DND-41 (cell line): Measurements from ENCODE around the gene BMP7.

Experiments
- ATAC-seq: fragments of 200-7000 bp; cut with Tn5 transposase; 3 replicates; pipeline ENCODE4 v1.9.1; 2021; ENCODE audit warnings: low read depth; ENCODE audit not compliant: insufficient read depth
- DNase-seq: peaks from one replicate; pipeline ENCODE4 v3.0.0-alpha.2; 2020
- H2AFZ ChIP-seq: 2 replicates; pipeline ENCODE4 v1.6.0; 2012; ENCODE audit warnings: low read depth, low read length
- H3K27ac ChIP-seq: 2 replicates; pipeline ENCODE4 v1.5.1; 2012; ENCODE audit warnings: low read length, inconsistent platforms
- H3K27me3 ChIP-seq: fragments of 200-600 bp; sonication (generic); 2 replicates; pipeline ENCODE4 v1.6.0; 2012; ENCODE audit warnings: low read length, mild to moderate bottlenecking, inconsistent platforms; ENCODE audit not compliant: insufficient read depth, poor library complexity
- H3K36me3 ChIP-seq: 2 replicates; pipeline ENCODE4 v1.5.1; 2012; ENCODE audit warnings: low read length, inconsistent platforms; ENCODE audit not compliant: insufficient read depth
- H3K4me1 ChIP-seq: 2 replicates; pipeline ENCODE4 v1.5.1; 2012; ENCODE audit warnings: mild to moderate bottlenecking, low read length; ENCODE audit not compliant: insufficient read depth
- H3K4me2 ChIP-seq: 2 replicates; pipeline ENCODE4 v1.6.0; 2012; ENCODE audit warnings: mild to moderate bottlenecking, moderate library complexity, low read length, inconsistent platforms; ENCODE audit not compliant: insufficient read depth
- H3K4me3 ChIP-seq, 2 experiments: fragments of 200-600 bp in 1 of 2; shearing (Covaris generic) in 1 of 2; 2 replicates each; pipeline ENCODE4 v1.5.1; 2012 to 2016; ENCODE audit warnings: inconsistent platforms in 2 of 2, low read length in 2 of 2, mild to moderate bottlenecking in 2 of 2, low read depth in 1 of 2, moderate library complexity in 1 of 2
- H3K79me2 ChIP-seq: 2 replicates; pipeline ENCODE4 v1.6.0; 2012; ENCODE audit warnings: low read length, inconsistent platforms; ENCODE audit not compliant: insufficient read depth
- H3K9ac ChIP-seq: 2 replicates; pipeline ENCODE4 v1.6.0; 2012; ENCODE audit warnings: low read depth, mild to moderate bottlenecking, inconsistent platforms, low read length, moderate library complexity
- H3K9me3 ChIP-seq: 2 replicates; pipeline ENCODE4 v1.5.1; 2012; ENCODE audit warnings: low read length, moderate library complexity, mild to moderate bottlenecking, inconsistent platforms; ENCODE audit not compliant: insufficient read depth, severe bottlenecking
- H4K20me1 ChIP-seq: 2 replicates; pipeline ENCODE4 v1.6.0; 2012; ENCODE audit warnings: low read length; ENCODE audit not compliant: insufficient read depth
- EZH2 ChIP-seq: IDR thresholded peaks from 3 replicates; pipeline ENCODE4 v1.6.1; 2012; ENCODE audit warnings: borderline replicate concordance, low read depth, mild to moderate bottlenecking, moderate library complexity, low read length, inconsistent platforms; ENCODE audit not compliant: severe bottlenecking
- TF ChIP-seq, protein P1 (sequence below): IDR thresholded peaks from 2 replicates; pipeline ENCODE4 v1.5.1; 2012; ENCODE audit warnings: borderline replicate concordance, low read length, moderate library complexity, mild to moderate bottlenecking; ENCODE audit not compliant: poor library complexity, severe bottlenecking; ENCODE audit errors: extremely low read depth

The BMP7 gene

DNA sequence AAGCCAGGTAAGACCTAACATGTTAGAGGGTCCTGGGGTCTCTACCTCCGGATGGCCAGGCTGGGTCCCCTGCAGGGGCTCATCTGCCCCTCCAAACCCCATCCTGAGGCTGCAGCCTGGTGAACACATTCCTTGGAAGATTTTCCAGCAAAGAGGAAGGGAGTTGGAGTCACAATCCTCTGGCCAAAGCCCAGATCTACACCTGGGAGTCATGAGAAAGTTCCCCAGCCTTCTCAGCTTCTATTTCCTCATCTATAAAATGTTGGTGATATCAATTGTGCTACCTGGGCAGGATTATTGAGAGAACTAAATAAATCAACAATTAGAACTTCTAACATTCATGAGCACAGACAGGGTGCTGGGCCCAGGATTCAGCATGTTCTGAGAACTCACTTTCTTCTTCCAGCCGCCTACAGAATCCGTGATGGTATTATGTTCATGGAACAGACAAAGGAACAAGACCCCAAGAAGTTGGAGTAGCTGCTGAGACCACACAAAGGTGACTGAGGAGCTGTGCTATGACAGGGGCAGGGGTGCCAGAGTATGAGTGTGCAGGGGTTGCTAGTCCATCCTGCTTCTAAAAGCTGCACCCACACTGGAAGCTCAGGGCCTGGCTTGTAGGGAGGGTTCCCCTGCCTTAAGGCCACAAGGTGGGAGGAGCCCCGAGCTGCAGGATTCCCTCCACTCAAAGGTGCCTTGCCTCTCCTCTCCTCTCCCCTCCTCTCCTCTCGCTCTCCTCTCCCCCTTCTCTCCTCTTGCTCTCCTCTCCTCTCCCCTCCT lies 68.9 kb downstream of the BMP7 start:
- H3K9me3 ChIP-seq = no peaks in the 10 kb centered on the region
- H2AFZ ChIP-seq = no peak overlapping the region
- TF ChIP-seq, protein P1, sequence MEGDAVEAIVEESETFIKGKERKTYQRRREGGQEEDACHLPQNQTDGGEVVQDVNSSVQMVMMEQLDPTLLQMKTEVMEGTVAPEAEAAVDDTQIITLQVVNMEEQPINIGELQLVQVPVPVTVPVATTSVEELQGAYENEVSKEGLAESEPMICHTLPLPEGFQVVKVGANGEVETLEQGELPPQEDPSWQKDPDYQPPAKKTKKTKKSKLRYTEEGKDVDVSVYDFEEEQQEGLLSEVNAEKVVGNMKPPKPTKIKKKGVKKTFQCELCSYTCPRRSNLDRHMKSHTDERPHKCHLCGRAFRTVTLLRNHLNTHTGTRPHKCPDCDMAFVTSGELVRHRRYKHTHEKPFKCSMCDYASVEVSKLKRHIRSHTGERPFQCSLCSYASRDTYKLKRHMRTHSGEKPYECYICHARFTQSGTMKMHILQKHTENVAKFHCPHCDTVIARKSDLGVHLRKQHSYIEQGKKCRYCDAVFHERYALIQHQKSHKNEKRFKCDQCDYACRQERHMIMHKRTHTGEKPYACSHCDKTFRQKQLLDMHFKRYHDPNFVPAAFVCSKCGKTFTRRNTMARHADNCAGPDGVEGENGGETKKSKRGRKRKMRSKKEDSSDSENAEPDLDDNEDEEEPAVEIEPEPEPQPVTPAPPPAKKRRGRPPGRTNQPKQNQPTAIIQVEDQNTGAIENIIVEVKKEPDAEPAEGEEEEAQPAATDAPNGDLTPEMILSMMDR = no peak
- TF ChIP-seq EZH2 = no peak
- 0 out of 2 replicates have a peak, but pooled peaks cover 2% of the 10 kb centered on the region for H4K20me1 ChIP-seq
- H3K27ac ChIP-seq = no peak overlapping the region
- no peak overlapping the region for H3K9ac ChIP-seq
- no peaks in the 10 kb centered on the region for H3K4me1 ChIP-seq
- no peak for ATAC-seq
- no peak for DNase-seq
- no peaks in the 10 kb centered on the region for H3K27me3 ChIP-seq
- H3K36me3 ChIP-seq = no peaks in the 10 kb centered on the region
- no peaks in the 10 kb centered on the region for H3K79me2 ChIP-seq
- H3K4me2 ChIP-seq = no peak overlapping the region
- H3K4me3 ChIP-seq = no peak overlapping the region

GRCh38 chr20:57195469-57196100 lies 70.9 kb downstream of the BMP7 start:
- H3K4me2 ChIP-seq = no peak overlapping the region
- 0 out of 2 replicates have a peak, but pooled peaks cover 2% of the 10 kb centered on the region for H4K20me1 ChIP-seq
- no peaks in the 10 kb centered on the region for H3K79me2 ChIP-seq
- H3K27me3 ChIP-seq = no peaks in the 10 kb centered on the region
- H3K36me3 ChIP-seq = no peaks in the 10 kb centered on the region
- no peaks in the 10 kb centered on the region for H3K9me3 ChIP-seq
- no peaks in the 10 kb centered on the region for H3K4me1 ChIP-seq
- H3K27ac ChIP-seq = no peak overlapping the region
- TF ChIP-seq, protein P1 = no peak
- no peak for TF ChIP-seq EZH2
- no peak for ATAC-seq
- H3K4me3 ChIP-seq = no peak overlapping the region
- H2AFZ ChIP-seq = no peak overlapping the region
- H3K9ac ChIP-seq = no peak overlapping the region
- DNase-seq = no peak

DNA sequence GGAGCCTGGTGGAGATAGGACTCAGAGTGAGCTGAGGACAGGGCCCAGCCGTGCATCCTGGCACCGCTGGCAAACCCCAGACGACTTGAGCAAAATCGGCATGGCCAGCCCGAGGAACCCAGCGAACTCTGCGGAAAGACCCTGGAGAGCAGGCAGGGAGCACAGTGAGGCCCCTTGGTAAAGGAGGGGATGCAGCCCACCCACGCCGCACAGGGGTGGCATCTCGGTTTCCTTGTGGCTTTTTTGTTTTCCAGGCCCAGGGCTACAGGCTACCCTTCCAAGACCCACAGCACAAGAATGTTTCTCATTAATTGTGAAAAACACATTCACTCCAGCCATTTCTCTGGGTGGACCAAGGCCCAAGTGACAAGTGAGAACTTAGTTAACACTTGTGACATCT lies 71.4 kb downstream of the BMP7 start:
- H3K79me2 ChIP-seq = no peaks in the 10 kb centered on the region
- H3K9me3 ChIP-seq = no peaks in the 10 kb centered on the region
- H3K9ac ChIP-seq = no peak overlapping the region
- no peak overlapping the region for H3K27ac ChIP-seq
- no peaks in the 10 kb centered on the region for H3K4me1 ChIP-seq
- H2AFZ ChIP-seq = no peak overlapping the region
- DNase-seq = no peak
- no peaks in the 10 kb centered on the region for H3K36me3 ChIP-seq
- no peak for ATAC-seq
- H4K20me1 ChIP-seq = 0 out of 2 replicates have a peak, but pooled peaks cover 2% of the 10 kb centered on the region
- no peak for TF ChIP-seq EZH2
- TF ChIP-seq, protein P1 = no peak
- H3K27me3 ChIP-seq = no peaks in the 10 kb centered on the region
- H3K4me3 ChIP-seq = no peak overlapping the region
- no peak overlapping the region for H3K4me2 ChIP-seq
